Stomach (tissue), 4 donors: ENCODE data around the gene ADAMTS13.
"Not testable (repeated sequence)": the region's sequence is repeated elsewhere in the genome, so short reads cannot be mapped to it uniquely, and the experiment has no call there.

Source experiments
- CTCF ChIP-seq, 7 experiments: fragments of 450-650 bp in 4 of 7; fragments of 200-600 bp in 3 of 7; sonication (generic) in 3 of 7; IDR thresholded peaks; one replicate each; pipeline ENCODE4 v1.5.1; 2016 to 2019; ENCODE audit warnings: antibody characterized with exemption in 7 of 7, control low read depth in 2 of 7, mild to moderate bottlenecking in 1 of 7
- EP300 ChIP-seq: sonication (generic); formaldehyde crosslinking; IDR thresholded peaks from one replicate; pipeline ENCODE4 v1.6.1; 2017; ENCODE audit warnings: antibody characterized with exemption
- POLR2A ChIP-seq, 4 donors: fragments of 450-650 bp; IDR thresholded peaks; one replicate each; pipeline ENCODE4 v1.6.1; 2016; ENCODE audit warnings: antibody characterized with exemption in 4 of 4, control low read depth in 2 of 4, mild to moderate bottlenecking in 1 of 4, moderate library complexity in 1 of 4
- POLR2AphosphoS5 ChIP-seq, 3 donors: sonication (generic); formaldehyde crosslinking; IDR thresholded peaks; one replicate each; pipeline ENCODE4 v1.6.1; 2016; ENCODE audit warnings: antibody characterized with exemption in 3 of 3

- not testable (repeated sequence) for TF ChIP-seq POLR2A (IDR thresholded peaks at IDR 0.05); CTCF (IDR thresholded peaks at IDR 0.05); POLR2AphosphoS5 (IDR thresholded peaks at IDR 0.05); EP300
Measured at GRCh38 chr9:133391449-133391848, 30.7 kb upstream of the ADAMTS13 start.
